GM10266 (cell line): ENCODE results near the gene SIX1.

Source experiments
- DNase-seq: peaks from one replicate; pipeline ENCODE4 v3.0.0; 2012; ENCODE audit errors: extremely low spot score
- CTCF ChIP-seq: IDR thresholded peaks from 2 replicates; pipeline ENCODE4 v1.5.1; 2012; ENCODE audit warnings: mild to moderate bottlenecking, low read depth; ENCODE audit not compliant: control insufficient read depth, insufficient read depth; ENCODE audit errors: missing control alignments

SIX1 gene

GRCh38 chr14:60648934-60649874, at the start of gene SIX1:
TSS of gene SIX1 (minus strand) at chr14:60649477. CDS start at chr14:60649189, 288 bp downstream.
- peak; percentile 84 for DNase-seq
- no peak for TF ChIP-seq CTCF

- no peak for DNase-seq
Observed at GRCh38 chr14:60695327-60695726, 46.0 kb upstream of the SIX1 start.

GRCh38 chr14:60691383-60692113, 42.3 kb upstream of the SIX1 start:
- no peak for DNase-seq
- no peak for TF ChIP-seq CTCF

More at GRCh38 chr14:60695327-60695726, 46.0 kb upstream of the SIX1 start:
- no peak for TF ChIP-seq CTCF

GRCh38 chr14:60686865-60687264, 37.6 kb upstream of the SIX1 start:
- TF ChIP-seq CTCF = no peak
- DNase-seq = no peak

- TF ChIP-seq CTCF = no peak
- no peak for DNase-seq
Observed at GRCh38 chr14:60684203-60684602, 34.9 kb upstream of the SIX1 start.

GRCh38 chr14:60681271-60681670, 32.0 kb upstream of the SIX1 start:
- TF ChIP-seq CTCF = no peak
- DNase-seq = no peak
